CD4-positive, alpha-beta memory T cell (primary cell): ENCODE results near the gene MSANTD1. TPM values are rescaled to one million over a fixed set of nuclear protein-coding genes. Genes with fewer than 3 reads are reported as not detected.

Source experiments
- polyA plus RNA-seq, 2 donors: library from polyadenylated mRNA; unstranded; fragments of 300-500 nt; fragmentation: Illumina TruSeq; gene quantifications; one replicate each; pipeline ENCODE4 v1.2.3, GENCODE V29; 2021
- total RNA-seq, 2 experiments: library from RNA; stranded (reverse); gene quantifications; one replicate each; pipeline ENCODE4 v1.2.3, GENCODE V29; 2021

The MSANTD1 gene
- total and polyA plus RNA-seq, 4 experiments from 2014 or later = 0.08 to 2.2 (median 2.0) TPM; not detected in 1

Other genes with a start within 250 kb of the MSANTD1 start
- gene HTT-AS, start 174.6 kb upstream of the MSANTD1 start, total RNA-seq = not detected
- not detected for gene HTT-AS, start 174.6 kb upstream of the MSANTD1 start, polyA plus RNA-seq
- 10 to 100 TPM; 62.2 to 67.7 TPM for gene HTT, start 174.5 kb upstream of the MSANTD1 start, total RNA-seq
- gene HTT, start 174.5 kb upstream of the MSANTD1 start, polyA plus RNA-seq = 1 to 10 TPM in 1 of 2 donors, under 1 TPM in 1; 0.57 to 4.9 TPM
- gene RGS12, start 43.9 kb downstream of the MSANTD1 start, total RNA-seq = 10 to 100 TPM in 1 of 2 experiments, 1 to 10 TPM in 1; 9.7 to 10.6 TPM
- gene RGS12, start 43.9 kb downstream of the MSANTD1 start, polyA plus RNA-seq = 1 to 10 TPM in 1 of 2 donors, under 1 TPM in 1; 0.93 to 2.3 TPM
- gene HGFAC, start 192.8 kb downstream of the MSANTD1 start, total RNA-seq = under 1 TPM in 1 of 2 experiments, not detected in 1; 0.17 TPM
- not detected for gene HGFAC, start 192.8 kb downstream of the MSANTD1 start, polyA plus RNA-seq
- not detected for gene DOK7, start 214.1 kb downstream of the MSANTD1 start, total RNA-seq
- under 1 TPM in 1 of 2 donors, not detected in 1; 0.10 TPM for gene DOK7, start 214.1 kb downstream of the MSANTD1 start, polyA plus RNA-seq